HG03520 (cell line): Measurements from ENCODE around the gene RHBDD2.
A peak's percentile ranks its signal among the peaks of the same experiment; 100 is the strongest.
"Not testable (repeated sequence)": the region's sequence is repeated elsewhere in the genome, so short reads cannot be mapped to it uniquely, and the experiment has no call there.

Source experiments
- ATAC-seq: cut with Tn5 transposase; IDR thresholded peaks from one replicate; pipeline ENCODE4 v1.9.1; 2021; ENCODE audit warnings: mild to moderate bottlenecking, moderate library complexity; ENCODE audit not compliant: unreplicated experiment

RHBDD2 gene

DNA sequence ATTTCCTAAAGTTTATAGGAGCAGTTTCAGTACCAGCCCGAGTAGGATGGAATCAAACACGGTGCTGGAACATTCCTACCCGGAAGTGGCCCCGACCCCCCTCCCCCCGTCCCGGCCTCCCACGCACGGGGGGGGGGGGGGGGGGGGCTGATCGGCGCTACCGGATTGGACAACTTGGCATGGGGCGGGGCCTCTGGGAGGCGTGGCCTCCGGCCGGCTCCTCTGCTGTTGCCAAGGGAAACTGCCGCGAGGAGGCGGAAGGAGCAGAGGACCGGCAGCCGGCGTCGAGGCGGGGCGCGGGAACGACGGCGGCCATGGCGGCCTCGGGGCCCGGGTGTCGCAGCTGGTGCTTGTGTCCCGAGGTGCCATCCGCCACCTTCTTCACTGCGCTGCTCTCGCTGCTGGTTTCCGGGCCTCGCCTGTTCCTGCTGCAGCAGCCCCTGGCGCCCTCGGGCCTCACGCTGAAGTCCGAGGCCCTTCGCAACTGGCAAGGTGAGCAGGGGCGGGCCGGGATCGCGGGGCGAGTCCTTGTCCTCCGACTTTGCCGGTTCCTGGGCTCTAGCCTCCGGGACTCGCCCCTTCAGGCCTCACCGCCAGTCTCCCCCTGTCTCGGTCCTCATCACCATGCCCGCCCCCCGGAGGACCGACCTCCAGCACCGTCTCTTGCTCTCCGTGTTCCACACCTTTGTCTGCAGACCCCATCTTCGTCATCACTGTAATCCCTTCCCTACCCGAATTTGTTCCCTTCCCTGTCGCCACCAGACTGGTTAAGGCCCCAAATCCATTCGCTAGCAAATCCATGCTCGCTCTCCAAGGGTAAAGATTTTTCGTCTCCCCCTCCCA lies at the start of gene RHBDD2:
Gene RHBDD2, plus strand, starts transcription at position 266 of the 843 bp plus-strand sequence. Its CDS starts 49 bp downstream, at position 315.
- peak; percentile 88 for ATAC-seq

DNA sequence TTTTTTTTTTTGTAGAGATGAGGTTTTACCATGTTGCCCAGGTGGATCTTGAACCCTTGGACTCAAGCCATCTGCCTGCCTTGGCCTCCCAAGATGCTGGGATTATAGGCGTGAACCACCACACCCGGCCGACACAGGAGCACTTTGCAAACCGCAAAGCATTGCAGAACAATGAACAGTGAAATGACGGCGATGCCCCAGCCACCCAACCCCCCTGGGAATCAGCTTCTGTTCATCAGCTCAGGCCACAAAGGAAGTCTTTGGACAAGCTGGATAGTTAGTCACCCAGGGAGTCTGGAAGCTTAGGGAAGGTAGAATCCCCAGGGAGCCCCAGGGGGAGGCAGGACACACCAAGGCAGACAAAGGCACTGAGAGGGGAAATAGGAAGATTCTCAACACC lies 49.2 kb upstream of the RHBDD2 start:
- not testable (repeated sequence) for ATAC-seq

DNA sequence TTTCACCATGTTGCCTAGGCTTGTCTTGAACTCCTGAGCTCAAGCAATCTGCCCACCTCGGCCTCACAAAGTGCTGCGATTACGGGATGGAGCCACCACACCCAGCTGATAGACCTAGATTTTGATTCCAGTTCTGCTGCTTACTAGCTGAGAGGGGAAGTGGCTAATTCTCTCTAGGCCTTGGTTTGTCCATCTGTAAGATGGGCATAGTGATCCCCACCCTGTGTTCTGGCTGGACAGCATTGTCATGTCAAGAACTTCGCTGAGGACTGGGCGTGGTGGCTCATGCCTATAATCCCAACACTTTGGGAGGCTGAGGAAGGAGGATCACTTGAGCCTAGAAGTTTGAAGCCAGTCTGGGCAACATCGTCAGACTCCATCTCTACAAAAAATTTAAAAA lies 47.9 kb upstream of the RHBDD2 start:
- no peak for ATAC-seq

DNA sequence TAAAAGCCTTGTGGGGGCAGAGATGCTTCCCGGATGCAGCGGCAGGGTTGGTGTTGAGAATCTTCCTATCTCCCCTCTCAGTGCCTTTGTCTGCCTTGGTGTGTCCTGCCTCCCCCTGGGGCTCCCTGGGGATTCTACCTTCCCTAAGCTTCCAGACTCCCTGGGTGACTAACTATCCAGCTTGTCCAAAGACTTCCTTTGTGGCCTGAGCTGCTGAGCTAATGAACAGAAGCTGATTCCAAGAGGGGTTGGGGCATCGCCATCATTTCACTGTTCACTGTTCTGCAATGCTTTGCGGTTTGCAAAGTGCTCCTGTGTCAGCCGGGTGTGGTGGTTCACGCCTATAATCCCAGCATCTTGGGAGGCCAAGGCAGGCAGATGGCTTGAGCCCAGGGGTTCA lies 45.2 kb upstream of the RHBDD2 start:
- ATAC-seq, result not testable (repeated sequence)

DNA sequence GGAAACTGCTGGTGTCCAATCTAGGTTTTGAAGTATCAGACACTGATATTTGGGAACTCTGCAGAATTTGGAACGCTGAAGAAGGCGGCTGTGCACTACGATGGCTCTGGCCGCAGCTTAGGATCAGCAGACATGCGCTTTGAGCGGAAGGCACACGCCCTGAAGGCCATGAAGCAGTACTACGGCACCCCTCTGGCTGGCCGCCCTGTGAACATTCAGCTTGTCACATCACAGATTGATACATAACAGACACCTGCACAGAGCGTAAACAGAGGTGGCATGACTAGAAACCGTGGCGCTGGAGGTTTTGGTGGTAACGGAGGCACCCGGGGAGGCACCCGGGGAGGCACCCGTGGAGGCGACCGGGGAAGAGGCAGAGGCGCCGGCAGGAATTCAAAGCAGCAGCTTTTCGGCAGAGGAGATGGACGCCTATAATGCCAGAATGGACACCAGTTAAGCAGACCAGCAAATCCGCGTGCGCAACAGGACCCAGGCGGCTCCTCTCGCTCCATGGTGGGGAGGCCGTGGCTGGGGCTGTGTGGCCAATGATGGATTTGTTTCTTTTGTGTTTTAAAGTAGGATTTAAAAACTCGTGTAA lies 43.0 kb upstream of the RHBDD2 start:
- no peak for ATAC-seq

DNA sequence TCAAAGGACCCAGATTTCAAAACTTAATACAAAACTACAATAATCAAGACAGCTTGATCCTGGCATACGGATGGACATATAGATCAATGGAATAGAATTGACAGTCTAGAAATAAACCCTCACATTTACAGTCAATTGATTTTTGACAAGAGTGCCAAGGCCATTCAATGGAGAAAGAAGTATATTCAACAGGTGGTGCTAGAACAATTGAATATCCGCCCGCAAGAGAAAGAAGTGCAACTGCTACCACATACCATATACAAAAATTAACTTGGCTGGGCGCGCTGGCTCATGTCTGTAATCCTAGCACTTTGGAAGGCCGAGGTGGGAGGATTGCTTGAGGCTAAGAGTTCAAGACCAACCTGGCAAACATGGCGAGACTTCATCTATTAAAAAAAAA lies 42.0 kb upstream of the RHBDD2 start:
- no peak for ATAC-seq

DNA sequence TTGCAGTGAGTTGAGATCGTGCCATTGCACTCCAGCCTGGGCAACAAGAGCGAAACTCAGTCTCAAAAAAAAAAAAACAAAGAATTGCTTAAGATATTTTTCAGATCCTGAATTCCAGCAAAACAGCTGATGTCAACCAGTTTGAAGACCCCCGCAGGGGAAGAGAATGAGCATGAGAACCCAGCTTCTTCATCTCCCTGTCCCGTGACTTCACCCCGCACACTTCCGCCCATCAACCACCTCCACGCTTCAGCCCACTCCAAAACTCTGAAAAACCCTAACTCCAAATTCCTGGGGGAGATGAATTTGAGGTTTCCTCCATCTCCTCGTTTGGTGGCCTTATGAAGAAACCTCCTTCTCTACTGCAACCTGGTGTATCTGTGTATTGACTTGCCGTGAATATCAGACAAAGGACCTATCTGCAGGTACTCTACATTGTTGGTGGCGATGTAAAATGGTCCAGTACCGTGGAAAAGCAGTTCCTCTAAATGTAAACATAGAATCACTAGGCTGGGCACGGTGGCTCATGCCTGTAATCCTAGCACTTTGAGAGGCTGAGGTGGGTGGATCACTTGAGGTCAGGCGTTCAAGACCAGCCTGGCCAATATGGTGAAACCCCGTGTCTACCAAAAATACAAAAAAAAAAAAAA lies 40.4 kb upstream of the RHBDD2 start:
- ATAC-seq, result not testable (repeated sequence)

DNA sequence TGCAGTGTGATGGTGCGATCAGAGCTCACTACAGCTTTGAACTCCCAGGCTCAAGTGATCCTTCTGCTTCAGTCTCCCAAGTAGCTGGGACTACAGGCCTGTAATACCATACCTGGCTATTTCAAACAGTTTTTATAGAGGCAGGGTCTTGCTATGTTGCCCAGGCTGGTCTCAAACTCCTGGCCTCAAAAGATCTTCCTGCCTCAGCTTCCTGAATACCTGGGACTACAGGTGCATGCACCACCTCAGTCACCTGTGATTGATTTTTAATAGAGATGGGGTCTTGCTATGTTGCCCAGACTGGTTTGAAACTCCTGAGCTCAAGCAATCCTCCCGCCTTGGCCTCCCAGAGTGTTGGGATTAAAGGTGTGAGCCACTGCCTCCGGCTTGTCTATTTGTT lies 38.8 kb upstream of the RHBDD2 start:
- no peak for ATAC-seq

DNA sequence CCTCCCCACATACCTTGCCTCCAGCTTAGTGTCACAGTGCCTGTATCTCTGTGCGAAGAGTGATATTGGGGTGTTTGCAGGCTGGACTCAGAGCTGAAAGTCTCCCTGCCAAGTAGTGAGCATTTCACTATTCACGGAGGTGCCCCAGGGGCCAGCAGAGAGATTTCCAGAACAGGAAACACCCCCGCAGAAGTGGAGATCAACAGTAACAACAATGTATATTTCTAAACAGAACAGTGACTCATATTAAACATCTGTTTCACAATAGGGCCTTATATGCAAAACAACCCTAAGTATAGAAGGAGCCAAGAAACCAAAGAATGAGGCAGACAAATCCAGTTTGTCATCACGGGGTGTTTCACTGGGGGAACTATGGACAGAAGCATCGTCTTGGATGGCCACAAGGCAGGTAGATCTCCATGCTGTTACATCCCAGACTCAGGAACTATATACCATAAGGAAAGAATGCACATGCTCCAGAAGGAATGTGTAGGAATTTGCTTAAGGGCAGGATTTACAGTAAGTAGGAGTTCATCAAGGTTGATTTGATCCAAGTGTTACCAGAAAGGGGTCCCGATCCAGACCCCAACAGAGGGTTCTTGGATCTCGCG lies 35.9 kb upstream of the RHBDD2 start:
- ATAC-seq, result peak; percentile 89

DNA sequence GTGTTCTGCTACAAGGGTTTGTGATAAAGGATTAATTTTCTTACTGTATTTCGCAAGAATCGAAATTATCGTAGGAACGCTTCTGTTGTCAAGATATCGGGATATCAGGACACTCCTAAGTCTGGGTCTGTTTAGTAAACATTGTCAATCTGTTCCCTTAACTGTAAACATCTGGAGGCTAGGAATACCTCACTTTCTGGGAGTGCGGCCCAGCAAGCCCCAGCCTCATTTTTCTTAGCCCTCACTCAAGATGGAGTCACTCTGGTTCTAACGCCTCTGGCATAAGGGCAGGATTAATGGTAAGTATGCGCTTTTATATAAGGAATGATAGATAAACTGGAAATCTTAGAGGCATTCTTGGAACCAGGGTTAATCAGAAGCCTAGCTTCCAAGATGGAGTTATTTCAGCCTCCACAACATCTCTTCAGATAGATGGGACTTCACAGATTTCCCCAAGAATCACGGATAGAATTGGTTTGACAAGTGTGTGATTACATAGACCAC lies 35.2 kb upstream of the RHBDD2 start:
- ATAC-seq, result no peak

DNA sequence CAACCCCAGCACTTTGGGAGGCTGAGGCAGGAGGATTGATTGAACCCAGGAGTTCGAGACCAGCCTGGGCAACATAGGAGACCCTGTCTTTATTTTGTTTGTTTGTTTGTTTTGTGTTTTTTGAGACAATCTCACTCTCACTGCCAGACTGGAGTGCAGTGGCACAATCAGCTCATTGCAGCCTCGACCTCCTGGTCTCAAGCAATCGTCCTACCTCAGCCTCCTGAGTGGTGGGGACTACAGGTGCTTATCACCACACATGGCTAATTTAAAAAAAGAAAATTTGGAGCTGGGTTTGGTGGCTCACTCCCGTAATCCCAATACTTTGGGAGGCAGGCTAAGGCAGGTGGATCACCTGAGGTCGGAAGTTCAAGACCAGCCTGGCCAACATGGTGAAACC lies 34.7 kb upstream of the RHBDD2 start:
- no peak for ATAC-seq

DNA sequence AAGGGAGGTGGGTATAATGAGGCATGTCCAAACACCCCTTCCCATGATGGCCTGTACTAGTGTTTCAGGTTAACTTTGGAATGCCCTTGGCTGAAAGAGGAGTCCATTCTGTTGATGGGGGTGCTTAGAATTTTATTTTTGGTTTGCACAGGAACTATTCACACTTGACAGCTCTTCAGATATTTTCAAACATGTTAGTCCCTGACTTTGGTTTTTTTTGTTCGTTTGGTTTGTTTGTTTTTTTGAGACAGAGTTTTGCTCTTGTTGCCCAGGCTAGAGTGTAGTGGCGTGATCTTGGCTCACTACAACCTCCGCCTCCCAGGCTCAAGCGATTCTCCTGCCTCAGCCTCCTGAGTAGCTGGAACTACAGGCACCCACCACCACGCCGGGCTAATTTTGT lies 33.7 kb upstream of the RHBDD2 start:
- ATAC-seq, result not testable (repeated sequence)

DNA sequence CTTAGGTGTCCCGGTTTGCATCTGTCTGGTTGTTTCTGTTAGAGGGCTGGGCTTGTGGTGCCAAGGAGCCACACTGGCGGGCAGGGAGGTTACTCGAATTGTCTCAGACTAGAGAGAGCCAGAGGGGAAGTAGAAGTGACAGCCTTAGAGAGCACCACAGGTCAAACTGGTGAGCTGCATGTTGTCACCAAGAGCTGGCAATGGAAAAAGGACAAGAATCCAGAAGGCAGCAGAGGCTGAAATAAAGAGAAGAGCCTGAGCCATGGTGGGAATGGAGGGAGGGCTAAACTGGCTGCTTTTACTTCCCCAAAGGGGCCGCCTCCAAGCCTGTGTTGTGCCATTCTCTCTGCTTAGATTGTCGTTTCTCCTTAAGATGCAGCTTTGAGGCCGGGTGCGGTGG lies 31.1 kb upstream of the RHBDD2 start:
- ATAC-seq, result no peak

DNA sequence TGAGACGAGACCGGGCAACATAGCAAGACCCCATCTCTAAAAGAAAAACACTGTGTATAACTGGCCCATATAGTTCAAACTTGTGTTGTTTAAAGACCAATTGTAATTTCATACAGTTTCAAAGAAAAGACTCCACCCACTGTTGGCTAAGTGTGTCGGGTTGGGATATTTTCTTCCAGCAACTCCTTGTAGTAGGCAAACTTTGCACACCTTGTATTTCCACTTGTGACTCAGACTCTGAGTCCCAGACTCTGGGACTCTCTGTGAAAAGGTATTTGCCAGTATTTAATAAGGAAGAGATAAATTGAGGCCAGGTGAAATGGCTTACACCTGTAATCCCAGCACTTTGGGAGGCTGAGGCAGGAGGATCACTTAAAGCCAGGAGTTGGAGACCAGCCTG lies 29.3 kb upstream of the RHBDD2 start:
- ATAC-seq, result no peak

DNA sequence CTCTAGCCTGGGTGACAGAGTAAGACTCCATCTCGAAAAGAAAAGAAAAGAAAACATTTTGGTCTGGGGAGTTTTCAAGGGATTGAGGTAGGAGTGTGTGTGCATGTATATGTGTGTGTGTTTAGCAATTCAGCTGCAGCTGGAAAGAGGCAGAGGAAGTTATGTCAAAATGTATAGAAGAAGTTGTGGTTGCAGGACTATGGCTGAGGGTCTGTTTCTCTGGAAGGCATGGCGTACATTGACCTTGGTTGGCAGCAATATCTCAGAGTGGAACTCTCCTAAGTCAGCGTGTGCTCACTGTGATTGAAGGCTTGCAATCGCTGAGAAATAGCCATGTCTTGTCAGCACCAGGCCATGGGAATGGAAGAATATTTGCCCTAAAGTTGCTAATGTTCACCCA lies 28.6 kb upstream of the RHBDD2 start:
- ATAC-seq, result no peak

DNA sequence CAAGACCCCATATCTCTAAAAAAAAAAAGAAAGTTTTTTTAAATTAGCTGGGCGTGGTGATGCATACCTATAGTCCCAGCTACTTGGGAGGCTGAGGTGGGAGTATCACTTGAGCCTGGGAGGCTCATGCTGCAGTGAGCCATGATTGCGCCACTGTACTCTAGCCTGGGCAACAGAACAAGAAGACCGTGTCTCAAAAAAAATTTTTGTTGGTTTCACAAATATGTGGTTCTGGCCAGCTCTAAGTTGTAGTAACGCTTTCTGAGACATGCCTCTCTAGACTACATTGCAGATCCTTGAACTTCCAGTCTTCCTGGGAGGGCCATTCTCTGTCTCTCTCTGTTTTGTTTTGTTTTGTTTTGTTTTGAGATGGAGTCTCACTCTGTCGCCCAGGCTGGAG lies 24.6 kb upstream of the RHBDD2 start:
- no peak for ATAC-seq

DNA sequence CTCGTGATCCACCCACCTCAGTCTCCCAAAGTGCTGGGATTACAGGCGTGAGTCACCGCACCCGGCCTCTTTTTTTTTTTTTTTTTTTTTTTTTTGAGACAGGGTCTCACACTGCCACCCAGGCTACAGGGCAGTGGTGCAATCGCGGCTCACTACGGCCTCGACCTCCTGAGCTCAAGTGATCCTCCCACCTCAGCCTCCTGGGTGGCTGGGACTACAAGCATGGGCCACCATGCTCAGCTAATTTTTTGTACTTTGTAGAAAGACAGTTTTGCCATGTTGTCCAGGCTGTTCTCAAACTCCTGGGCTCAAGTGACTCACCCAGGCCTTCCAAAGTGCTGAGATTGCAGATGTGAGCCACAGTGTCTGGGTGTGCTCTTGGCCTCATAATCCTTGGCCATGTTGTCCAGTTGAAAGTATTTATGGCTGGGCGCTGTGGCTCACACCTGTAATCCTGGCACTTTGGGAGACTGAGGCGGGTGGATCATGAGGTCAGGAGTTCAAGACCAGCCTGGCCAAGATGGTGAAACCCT lies 24.0 kb upstream of the RHBDD2 start:
- not testable (repeated sequence) for ATAC-seq

DNA sequence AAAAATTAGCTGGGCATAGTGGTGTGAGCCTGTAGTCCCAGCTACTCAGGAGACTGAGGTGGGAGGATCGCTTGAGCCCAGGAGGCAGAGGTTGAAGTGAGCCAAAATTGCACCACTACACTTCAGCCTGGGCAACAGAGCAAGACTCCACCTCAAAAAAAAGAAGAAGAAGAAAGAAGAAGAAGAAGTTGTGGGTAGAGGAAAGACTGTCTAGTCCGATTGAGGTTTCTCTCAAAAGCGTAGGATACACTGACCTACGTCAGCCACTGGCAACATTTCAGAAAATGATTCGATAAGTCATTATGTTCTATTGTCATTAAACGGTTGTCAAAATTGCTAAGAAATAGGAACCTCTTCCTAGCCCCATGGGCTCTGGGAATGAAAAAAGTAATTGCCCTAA lies 22.3 kb upstream of the RHBDD2 start:
- ATAC-seq, result no peak

DNA sequence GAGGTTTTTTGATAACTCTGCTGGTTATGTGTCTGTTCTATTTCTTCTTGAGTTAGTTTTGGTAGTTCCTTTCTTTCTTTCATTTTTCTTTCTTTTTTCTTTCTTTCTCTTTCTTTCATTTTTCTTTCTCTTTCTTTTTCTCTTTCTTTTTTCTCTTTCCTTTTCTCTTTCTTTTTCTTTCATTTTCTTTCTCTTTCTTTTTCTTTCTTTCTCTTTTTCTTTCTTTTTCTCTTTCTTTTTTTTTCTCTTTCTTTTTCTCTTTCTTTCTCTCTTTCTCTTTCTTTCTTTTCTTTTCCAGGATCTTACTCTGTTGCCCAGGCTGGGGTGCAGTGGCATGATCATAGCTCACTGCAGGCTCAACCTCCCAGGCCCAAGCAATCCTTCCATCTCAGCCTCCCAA lies 20.4 kb upstream of the RHBDD2 start:
- ATAC-seq, result no peak

DNA sequence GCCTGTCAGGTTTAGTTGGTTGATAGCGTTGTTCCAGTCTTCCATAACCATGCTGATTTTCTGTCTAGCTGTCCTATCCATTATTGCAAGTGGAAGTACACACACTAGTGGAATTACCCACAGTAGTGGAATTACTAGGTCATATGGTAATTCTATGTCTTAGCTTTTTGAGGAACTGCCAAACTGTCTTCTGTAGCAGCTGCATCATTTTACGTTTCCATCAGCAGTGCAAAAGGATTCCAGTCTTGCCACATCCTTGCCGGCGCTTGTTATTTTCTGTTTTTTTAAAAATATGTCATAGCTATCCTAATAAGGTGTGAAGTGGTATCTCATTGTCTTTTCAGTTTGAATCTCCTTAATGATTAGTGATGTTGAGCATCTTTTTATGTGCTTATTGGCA lies 17.2 kb upstream of the RHBDD2 start:
- no peak for ATAC-seq

DNA sequence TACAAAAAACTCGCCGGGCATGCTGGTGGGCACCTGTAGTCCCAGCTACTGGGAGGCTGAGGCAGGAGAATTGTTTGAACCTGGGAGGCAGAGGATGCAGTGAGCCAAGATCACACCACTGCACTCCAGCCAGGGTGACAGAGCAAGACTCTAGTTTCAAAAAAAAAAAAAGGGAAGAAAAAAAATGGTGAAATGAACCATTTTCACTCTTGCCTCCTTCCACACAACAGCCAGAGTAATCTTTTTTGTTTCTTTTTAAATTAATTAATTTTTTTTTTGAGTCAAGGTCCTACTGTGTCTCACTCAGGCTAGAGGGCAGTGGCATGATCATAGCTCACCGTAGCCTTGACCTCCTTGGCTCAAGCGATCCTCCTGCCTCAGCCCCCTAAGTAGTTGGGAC lies 14.6 kb upstream of the RHBDD2 start:
- not testable (repeated sequence) for ATAC-seq
